Stimulated activated CD4-positive, alpha-beta T cell treated with anti-CD3 and anti-CD28 coated beads, Interleukin-1b, Interleukin-23, amount 100 ng/mL, for 1 hour (primary cell): ENCODE results near the gene SPATA6L.

Experiments
- DNase-seq, 2 donors: peaks; one replicate each; pipeline ENCODE4 v3.0.0-alpha.2; 2020; ENCODE audit warnings: low read depth in 2 of 2

Gene SPATA6L

DNA sequence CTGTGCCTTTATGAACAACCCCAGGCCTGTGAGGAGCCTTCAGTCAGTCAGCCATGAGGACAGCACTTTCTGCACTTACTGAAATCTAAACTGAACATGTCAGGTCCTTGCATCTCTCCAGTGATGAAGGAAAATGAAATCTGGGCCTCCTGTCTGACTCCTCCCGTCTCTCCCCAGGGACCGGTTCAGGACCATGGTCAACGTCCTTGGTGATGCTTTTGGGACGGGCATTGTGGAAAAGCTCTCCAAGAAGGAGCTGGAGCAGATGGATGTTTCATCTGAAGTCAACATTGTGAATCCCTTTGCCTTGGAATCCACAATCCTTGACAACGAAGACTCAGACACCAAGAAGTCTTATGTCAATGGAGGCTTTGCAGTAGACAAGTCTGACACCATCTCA is 81.1 kb downstream of the SPATA6L start:
- no peak for DNase-seq

DNA sequence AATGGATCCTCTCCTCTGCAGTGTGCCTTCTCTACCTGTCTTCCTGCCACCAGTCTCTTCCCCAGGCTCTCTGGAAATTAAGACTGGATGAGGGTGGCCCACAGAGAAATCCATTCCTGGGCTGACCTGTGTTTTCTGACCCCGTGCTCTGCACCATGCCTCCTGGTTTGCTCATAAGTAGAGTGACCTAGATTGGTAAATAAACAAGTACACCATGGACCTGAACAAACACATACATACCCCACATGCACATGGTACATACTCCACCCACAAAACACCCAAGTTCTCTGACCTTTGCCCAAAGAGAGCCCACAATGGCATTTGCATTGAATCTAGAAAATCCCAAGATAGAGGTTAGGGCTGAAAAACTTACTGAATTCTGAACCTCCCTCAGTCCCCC is 81.6 kb downstream of the SPATA6L start:
- DNase-seq = no peak

DNA sequence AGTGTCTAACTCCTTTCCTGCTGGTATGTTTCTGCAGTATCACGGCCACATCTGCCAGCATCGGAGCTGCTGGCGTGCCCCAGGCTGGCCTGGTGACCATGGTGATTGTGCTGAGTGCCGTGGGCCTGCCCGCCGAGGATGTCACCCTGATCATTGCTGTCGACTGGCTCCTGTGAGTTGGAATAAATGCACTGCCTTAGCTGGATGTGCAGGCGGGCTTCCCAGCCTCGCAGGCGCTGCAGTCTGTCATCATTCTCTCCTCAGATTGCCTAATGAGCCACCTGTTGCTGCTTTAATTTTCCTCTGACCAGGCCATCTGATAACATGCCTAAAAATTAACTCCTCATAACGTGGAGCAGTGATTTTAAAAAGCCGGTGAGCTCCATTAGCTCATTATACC is 83.3 kb downstream of the SPATA6L start:
- DNase-seq = no peak

DNA sequence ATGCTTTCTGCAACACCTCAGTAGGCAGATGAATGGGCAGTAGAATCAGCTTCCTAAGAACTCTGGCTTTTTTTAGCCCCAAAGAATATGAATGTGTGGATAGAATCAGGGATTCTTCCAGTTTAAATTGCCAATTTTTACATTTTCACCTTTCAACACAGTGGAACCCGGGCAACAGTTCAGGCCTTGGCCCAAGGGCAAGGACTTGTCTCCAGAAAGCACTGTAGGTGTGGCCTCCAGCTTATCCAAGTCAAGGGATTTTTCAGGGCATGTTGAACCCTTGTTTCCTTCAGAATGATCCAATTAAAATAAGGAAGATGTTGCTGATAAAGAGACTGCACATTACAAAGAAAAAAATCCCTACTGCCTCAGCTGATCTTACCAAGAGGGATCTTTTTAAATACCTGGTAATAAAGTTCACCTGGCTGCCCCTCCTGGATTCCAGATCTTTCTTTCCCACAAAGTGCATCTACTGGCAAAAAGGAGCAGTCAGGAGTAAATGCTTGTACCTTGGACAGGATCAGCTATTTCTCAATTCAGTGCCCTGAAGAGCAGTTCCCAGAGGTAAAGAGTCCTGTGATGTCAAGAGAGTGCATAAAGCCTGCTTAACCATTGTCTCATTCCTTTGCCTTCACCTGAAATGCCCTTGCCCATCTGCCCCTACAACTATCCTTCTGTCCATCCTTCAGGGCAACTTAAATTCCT is 84.3 kb downstream of the SPATA6L start:
- DNase-seq = no peak

DNA sequence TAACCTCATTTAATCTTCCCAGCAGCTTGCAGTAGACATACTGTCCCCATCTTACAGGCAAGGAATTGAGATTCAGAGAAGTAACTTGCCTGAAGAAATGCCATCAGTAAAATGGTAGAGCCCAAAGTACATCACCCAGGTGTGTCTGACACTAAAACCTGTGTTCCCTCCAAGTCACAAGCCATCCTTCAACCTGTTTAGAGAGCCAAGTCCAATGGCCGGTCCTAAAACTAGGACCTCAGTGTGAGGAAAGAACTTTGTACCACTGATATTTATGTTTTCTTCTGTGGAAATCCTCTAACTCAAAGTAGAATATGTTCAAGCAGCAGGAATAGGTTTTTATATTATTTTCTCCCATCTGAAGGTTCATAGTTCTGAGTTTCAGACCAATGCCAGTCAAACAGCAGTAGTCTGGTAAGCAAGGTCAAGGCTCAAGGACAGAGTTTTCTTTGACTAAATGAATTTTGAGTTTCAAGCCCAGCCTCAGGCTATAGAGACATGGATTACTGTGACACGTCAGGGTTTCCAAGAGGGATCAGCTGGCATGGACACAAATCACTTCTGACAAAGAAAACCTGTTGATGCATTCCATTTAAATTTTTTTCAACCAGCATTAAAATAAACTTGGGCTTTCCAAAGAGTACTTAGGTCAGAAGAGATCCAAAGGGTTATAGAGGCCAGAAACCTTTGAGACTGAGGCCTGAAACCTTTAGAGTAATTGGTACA is 85.1 kb downstream of the SPATA6L start:
- no peak for DNase-seq

DNA sequence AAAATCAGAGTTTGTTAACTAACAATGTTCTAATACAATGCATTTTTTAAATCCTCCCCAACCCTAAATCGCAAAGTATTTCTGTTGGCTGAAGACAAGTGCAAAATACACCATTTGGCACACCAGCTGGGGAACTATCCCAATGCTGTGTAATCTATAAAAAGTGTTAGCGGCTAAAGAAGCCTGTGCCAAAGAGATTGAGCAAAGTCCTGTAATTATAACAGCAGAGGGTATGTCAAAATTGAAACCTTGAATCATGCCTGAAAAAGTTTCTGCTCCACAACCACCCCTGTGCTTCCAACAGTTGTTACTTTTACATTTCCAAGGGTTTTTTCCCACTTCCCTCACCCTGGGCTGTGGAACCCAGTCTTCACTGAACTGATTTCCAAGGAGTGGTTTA is 87.3 kb downstream of the SPATA6L start:
- DNase-seq = no peak

DNA sequence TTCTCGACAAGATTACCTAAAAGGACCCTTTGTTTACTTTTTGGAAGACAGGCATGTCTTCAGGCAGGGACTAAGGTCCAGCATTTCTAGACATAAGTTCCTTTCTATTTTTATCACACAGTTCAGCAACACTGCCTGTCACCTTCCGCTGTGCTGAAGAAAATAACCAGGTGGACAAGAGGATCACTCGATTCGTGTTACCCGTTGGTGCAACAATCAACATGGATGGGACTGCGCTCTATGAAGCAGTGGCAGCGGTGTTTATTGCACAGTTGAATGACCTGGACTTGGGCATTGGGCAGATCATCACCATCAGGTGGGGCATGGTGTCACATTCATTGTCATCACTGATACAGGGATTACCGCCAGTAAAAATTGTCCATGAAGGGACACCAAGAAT is 89.8 kb downstream of the SPATA6L start:
- DNase-seq = no peak

DNA sequence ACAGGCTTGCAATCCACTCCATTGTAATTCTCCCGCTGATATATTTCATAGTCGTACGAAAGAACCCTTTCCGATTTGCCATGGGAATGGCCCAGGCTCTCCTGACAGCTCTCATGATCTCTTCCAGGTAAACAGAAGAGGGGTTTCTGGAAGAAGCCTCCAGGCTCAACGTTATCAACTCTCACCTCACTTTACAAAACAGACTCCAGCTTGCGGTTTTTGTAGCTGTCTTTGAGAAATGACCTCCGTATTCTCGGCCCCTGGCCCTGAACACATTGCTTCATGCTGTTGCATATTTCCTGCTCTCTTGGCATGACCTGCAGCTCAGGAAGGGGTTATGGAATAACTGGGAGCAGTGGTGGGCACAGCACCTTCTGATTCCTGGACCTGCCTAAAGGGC is 90.3 kb downstream of the SPATA6L start:
- DNase-seq = no peak

DNA sequence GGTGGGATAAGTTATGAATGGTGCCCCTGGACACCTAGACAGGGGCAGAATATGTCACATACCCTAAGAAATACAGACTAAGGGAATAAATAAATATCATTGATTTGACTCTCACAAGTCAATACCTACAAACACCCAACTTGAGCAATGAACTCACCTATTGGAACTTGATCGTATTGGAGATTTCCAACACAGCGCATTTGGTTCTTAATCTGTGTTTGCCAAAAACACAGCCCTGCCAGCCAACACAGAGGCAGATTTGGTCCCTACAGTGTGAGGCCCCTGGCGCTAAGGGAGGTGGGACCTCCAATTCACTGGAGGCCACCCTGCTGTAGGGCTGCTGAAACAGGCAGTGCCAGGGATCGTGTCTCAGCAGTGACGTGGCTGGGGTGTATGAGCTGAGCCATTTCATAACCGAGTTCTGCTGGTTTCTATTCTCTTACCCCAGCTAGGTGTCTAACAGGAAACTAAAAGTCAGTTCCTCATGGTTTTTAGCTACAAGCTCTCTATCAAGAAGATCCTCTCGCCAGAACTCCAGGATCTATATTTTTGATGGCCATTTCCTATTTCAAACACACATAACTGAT is 91.5 kb downstream of the SPATA6L start:
- DNase-seq = no peak

DNA sequence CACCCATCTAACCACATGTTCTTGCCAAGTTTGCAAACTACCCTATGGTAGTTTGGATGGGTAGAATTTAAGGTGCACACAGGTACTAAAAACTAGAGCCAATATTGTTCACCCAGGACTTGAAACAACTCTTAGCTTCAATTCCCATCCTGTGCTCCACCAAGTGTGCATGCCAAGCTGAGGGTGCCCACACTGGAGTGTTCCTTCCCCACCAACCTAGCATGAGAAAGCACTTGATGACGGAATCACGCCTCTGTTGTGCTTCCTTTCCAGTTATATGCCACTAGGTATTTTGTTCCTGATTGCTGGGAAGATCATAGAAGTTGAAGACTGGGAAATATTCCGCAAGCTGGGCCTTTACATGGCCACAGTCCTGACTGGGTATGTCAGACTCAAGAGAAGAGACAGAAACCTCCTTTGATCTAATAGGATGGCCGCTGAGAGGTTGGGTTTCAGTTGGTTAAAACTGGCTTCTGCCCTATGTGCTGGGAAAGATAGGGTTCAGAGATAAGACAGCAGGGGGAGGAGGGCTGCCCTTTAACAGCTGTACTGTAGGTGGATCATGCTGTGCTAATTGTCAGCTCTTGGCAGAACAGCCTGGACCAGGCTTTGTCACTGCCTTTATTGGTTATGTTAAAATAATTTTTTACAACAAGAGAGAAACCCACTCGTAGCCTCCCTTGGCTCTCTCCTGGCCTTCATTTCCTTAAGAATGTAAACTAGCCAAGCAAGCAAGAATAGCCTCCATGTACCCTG is 92.5 kb downstream of the SPATA6L start:
- no peak for DNase-seq

DNA sequence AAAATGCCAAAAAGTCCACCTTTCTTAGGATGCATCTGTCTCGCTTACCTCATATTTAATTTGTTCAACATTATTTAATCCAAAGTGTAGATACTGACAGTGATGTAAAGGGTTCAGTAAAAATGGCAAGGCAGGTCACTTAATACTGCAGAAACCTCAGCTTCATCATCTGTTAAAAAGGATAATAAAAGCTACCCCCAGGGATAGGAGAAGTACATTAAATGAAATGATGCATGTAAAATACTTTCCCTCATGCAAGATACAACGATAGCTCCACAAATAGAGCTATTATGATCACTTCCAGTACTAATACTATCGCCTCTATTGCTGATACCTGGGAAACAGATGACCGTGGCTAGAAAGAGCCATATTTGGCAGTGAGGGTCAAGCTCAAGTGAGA is 93.1 kb downstream of the SPATA6L start:
- DNase-seq = no peak

DNA sequence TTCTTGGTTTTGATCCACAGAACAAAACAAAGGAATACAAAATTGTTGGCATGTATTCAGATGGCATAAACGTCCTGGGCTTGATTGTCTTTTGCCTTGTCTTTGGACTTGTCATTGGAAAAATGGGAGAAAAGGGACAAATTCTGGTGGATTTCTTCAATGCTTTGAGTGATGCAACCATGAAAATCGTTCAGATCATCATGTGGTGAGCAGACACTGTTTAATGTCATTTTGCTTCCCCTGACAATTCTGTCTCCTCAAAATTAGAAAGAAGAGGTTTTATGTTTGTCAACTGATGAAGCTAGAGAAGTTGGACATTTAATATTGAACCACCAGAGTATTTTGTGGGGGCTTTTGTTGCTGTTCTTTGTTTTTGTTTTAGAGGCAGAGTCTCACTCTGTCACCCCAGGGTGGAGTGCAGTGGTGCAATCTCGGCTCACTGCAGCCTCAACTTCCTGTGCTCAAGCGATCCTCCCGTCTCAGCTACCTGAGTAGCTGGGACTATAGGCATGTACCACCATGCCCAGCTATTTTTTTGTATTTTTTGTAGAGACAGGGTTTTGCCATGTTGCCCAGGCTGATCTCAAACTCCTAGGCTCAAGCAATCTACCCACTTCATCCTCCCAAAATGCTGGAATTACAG is 94.0 kb downstream of the SPATA6L start:
- DNase-seq = no peak

DNA sequence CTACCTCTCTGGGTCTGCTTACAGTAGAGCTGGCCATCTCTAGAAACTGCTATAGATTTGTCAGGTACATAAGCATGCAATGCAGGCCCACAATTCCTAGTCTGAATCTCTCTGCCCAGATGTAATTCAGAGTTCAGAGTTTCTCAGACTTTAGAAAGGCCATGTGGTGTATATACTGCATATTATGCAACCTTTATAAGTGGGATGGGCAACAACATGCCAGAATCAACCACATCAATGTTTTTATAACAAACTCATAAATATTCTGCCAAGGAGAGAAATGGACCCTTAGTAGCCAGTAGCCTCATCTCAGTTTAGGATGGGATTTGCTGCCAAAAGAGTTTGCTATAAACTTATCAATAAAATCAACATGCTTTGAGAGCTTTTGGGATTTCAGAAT is 97.2 kb downstream of the SPATA6L start:
- DNase-seq = no peak

DNA sequence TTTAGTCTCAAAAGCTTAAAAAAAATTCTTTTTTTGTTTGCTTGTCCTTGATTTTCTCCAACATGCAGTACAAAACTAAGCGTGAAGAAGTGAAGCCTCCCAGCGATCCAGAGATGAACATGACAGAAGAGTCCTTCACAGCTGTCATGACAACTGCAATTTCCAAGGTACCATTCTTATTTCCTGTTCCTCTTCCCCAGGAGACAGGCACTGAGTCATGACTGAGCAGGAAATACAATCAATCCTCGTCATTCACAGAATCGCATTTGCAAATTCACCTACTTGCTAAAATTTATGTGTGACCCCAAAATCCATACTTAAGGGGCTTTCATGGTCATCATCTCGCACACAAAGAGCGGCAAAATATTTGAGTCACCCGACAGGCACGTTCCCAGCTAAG is 98.7 kb downstream of the SPATA6L start:
- DNase-seq = no peak

DNA sequence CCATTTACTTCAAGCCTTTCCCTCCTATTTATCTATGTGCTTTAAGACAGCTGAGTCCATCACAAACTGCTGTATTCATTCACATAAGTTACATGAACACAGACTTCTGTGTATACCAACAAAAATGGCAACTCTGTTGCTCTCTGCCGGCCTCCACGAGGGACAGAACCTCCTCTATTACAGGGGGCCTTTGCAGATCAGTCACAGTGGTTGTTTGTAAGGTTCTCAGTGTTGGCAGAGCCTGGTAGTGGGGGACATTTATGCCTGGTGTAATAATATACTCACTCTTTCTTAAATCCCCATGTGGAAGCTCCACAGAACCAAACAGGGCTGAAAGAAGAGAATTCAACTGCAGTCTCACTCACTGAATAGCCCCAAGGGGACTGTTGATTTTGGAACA is 99.5 kb downstream of the SPATA6L start:
- no peak for DNase-seq

DNA sequence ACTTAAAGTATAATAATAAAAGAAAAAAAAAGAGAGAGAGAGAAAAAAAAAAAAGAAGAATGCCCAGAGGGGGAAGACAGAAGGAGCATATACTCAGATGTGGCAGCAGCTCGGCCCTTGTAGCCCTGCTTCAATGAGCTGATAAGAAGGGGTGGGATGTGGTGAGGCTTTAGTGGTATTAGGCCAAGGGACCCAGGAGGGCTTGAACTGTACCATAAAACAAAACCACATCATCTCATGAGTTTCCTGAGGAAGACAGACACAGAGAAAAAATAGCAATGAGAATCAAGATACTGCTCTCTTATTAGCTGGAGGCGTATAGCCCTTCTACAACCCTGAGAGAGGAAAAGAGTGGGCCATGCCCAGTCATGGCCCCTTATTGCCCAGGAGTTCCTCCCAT is 103.2 kb downstream of the SPATA6L start:
- DNase-seq = no peak

DNA sequence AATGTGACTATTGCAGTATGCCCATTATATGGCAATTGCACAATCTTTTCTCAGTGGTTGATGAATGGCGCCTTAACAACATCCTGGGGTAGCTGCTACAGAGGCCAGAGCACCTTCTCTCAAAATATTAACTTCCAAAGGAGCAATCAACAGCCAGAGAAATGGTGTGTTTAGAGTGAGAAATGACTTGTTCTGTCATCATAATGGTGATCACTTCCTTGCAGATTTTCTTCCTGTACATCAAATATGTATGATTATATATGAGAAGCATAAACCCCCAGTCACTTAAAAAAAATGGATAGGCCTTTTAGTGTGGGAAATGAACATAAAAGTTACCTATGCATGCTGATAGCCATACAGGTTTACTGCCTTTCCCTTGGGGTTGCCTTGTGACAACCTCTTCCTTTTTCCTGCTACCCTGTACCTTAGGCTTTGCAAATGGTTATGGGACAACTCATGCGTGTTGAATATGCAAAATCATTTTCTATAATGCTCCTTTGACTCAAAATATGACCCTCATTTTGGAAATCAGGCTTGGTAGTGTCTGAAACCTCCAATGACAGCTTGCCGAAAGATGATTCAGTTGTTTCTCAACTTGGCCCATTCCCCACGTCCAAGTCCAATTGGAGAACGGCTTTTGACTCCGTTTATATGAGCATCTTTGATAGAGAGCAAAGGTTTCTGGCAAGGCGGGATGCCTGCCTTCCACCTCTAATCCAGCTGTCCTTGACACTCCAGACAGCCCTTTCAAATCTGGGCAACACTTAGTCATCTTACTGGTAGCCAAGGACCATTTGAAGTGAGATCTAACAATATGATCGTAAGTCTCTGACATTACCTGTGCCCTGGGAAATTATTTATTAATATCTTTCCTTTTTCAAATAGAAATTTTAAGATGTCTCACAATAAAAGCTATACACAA is 106.8 kb downstream of the SPATA6L start:
- no peak for DNase-seq

DNA sequence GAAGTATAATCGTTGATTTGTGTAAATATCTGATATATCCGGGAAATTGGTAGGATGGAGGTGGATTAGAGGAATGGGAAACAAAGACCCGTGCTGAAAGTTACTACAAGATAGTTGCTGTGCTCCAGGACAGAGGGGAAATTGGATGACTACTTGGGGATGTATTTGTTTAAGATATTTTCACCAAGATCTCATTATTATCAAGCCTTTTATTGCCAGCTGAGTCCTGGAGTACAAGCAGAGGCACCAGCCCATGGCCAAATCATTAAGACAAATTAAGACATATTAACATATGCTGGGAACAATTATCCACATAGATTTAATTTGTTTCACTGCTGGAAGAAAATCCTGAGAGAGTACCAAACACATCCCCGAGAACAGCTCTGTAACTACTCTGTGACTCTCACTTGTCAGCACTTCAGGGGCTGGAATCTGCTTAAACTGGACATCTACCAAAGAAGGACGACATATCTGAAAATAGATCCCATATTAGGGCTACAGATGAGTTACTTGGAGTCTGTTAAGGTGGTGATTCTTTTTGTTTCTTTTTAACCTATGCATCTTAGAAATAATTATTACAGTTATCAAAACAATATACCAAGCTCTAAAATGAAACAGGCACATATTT is 107.8 kb downstream of the SPATA6L start:
- DNase-seq = no peak

DNA sequence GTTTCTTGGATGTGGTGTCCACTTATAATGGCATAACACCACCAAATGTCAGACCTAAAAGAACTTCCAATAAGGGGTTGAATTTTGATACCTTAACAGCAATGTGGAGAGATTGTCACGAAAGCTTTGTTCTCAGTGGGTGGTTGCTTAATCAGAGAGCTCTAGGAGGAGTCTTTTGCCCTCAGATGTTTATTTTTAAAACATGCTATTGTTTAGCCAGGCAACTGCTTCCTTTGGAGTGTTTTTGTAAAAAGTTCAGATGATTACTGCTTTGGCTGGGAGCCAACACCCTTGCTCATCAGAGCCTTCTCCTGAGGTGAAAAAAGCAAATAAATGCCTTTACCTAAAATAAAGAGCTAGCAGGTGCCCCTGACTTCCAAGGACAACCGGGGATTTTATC is 111.0 kb downstream of the SPATA6L start:
- no peak for DNase-seq

DNA sequence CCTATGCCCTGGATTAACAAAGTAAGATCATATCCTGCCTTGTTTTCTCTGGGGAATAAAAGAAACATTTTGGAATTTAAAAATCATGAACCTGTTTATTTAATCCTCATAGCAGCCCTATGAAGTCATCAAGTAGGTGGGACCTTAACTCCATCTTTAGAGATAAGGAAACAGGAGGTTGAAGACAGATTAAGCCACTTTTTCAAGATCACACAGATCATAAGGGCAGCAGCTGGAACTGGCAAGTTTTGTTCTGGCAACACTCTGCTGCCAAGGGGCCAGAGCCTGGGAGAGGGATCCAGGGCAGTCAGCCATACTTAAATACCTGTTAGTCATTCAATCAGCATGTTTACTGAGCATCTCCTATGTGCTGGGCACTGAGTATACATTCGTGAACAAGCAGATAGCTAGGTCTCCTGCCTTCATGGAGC is 112.3 kb downstream of the SPATA6L start:
- no peak for DNase-seq
